Epithelial cell of proximal tubule (primary cell): ENCODE results near the gene ROR2. TPM values are rescaled to one million over a fixed set of nuclear protein-coding genes. Genes with fewer than 3 reads are reported as not detected.

Experiments
- DNase-seq: peaks from one replicate; pipeline ENCODE4 v3.0.0-alpha.2; 2011; ENCODE audit warnings: low read depth
- H3K4me3 ChIP-seq: 2 replicates; pipeline ENCODE4 v1.5.1; 2011; ENCODE audit warnings: low read depth, mild to moderate bottlenecking, low read length
- total RNA-seq: library from RNA; depleted of rRNA; stranded (reverse); fragments of >200 nt; gene quantifications from 2 replicates; pipeline ENCODE4 v1.2.3, GENCODE V29; 2015
- TF ChIP-seq, protein P1 (sequence below): conservative IDR thresholded peaks from 2 replicates; pipeline ENCODE4 v1.5.1; 2012; ENCODE audit warnings: low read depth, mild to moderate bottlenecking, low read length

Gene ROR2
- total RNA-seq, 1 donor from 2014 or later: 3.1 TPM

DNA sequence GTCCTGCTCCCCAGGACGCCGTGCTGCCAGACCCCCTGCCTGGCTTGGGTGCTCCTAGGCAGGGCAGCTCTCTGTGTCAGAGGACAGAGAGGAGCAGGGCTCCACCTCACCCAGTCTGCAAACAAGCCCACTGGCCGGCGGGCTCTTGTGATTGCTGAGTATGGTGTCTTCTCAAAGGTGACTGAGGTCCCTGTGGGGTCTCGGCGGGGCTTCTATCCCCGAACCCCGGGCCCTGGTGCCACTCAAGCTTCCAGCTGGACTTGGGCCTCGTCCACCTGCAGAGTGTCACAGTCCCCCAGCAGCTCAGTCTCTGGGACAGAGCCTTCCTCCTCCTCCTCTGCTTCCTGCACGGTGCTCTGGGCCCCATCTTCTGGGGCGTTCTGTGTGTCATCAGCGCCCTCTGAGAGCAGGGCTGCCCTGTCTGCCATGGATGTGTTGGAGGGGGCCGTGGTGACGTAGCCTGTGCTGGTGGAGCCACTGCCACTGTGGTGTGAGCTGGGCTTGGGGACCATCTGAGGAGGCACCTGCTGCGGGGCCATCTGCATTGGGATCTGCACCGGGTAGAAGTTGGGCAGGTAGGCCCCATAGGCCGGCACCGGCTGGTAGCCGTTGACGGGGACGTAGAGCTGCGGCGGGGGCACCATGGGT lies 226.5 kb downstream of the ROR2 start:
- TF ChIP-seq, protein P1, sequence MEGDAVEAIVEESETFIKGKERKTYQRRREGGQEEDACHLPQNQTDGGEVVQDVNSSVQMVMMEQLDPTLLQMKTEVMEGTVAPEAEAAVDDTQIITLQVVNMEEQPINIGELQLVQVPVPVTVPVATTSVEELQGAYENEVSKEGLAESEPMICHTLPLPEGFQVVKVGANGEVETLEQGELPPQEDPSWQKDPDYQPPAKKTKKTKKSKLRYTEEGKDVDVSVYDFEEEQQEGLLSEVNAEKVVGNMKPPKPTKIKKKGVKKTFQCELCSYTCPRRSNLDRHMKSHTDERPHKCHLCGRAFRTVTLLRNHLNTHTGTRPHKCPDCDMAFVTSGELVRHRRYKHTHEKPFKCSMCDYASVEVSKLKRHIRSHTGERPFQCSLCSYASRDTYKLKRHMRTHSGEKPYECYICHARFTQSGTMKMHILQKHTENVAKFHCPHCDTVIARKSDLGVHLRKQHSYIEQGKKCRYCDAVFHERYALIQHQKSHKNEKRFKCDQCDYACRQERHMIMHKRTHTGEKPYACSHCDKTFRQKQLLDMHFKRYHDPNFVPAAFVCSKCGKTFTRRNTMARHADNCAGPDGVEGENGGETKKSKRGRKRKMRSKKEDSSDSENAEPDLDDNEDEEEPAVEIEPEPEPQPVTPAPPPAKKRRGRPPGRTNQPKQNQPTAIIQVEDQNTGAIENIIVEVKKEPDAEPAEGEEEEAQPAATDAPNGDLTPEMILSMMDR: no peak
- no peak for DNase-seq
- H3K4me3 ChIP-seq: no peak overlapping the region

DNA sequence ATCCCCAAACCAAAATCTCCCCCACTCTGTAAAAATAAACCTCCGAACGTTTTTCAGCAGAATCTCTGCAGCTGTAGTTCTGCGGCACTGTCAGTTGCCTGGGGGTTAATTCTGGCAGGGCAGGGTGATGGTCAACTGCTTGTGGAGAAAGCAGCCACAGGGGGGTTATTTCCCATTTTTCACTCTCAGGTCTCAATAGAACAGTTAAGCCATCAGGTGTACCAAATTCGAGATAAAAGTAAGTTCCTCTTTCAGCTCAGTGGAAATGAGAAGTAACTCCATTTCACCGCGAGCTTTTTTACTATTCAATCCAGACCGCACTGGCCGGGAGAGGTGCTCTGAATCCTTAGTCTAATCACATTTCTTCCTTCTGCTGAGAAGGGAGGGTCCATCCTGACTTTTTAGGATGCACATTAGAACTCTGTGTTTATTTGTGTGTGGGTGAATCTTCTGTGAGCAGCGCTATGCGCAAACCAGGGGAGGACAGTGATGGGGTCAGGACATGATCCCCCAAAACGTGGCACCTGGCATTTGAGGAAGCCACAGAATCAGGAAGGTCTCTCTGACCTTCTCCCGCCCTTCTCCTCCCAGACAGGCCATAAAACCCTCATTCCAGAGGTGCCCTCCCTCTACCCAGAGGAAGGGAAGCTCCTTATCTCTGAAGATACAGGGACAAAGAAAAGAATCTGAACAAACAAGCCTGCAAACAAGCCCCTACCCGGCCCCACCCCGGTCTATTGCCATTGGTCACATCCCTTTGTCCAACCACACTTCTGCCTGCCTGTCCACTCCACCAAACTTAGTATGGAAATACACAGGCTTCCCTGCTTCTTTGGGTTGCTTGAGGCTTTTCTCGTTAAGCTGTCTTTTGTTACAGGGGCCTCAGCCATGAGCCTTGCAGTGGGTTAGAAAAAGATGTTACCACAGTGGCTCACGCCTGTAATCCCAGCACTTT lies 229.0 kb downstream of the ROR2 start:
- TF ChIP-seq, protein P1: no peak
- H3K4me3 ChIP-seq: no peak overlapping the region
- no peak for DNase-seq

DNA sequence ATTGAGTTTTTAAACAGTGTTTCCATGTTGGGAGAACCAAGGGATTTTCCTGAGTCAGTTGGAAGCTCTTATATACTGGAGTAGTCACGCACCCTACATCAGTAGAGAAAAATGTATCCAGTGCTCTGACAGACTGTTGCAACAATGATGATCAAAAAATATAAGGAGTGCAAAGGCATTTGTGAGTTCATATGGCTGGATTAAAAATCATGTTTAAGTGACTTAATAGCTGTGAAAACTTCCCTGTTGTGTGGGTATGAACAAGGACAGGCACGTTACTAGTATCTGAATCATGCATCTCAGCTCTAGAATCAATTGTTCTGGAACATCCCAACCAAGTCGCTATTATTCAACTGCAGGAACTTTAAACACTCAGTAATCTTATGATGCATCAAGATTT lies 229.7 kb downstream of the ROR2 start:
- TF ChIP-seq, protein P1: no peak
- DNase-seq: no peak
- H3K4me3 ChIP-seq: no peak overlapping the region

DNA sequence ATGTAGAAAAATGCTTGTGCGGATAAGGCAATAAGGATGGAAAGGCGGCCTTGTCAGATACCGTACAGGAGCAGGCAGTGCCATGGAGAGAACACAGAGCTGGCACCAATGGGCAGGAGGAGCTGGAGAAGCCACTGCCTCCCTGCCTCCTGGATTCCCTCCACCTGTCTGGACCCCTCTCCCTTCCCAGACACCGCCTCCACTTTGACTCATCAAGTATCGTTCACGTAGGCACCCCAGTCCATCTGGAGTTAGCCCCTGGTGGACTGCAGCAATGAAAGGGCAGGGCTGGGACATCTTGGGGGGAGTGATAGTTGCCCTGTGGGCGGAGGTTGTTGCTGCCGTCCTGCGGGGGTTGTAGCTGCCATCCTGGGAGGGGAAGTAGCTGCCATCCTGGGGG lies 232.0 kb downstream of the ROR2 start:
- DNase-seq: no peak
- TF ChIP-seq, protein P1: no peak
- no peak overlapping the region for H3K4me3 ChIP-seq

DNA sequence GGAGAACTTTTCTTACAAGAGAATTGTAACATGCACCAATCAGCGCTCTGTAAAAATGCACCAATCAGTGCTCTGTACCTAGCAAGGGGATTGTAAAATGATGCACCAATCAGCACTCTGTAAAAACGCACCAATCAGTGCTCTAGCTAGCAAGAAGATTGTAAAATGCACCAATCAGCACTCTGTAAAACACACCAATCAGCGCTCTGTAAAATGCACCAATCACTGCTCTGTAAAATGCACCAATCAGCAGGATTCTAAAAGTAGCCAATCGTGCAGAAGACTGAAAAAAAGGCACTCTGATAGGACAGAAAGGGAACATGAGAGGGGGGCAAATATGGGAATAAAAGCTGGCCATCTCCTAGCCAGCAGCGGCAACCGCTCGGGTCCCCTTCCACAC lies 233.2 kb downstream of the ROR2 start:
- no peak overlapping the region for H3K4me3 ChIP-seq
- TF ChIP-seq, protein P1: no peak
- no peak for DNase-seq

DNA sequence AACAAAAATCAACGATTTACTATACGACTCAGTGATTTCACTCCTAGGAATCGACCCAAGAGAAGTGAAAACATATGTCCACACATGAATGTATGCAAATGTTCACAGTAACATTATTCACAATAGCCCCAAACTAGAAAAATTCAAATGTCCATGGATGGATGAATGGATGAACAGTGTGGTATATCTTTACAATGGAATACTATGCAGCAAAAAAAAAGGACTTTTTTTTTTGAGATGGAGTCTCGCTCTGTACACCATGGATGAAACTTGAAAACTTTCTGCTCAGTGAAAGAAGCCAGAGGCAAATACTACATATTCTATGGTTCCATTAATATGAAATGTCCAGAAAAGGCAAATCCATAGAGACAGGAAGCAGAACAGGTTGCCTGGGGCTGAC lies 233.8 kb downstream of the ROR2 start:
- no peak for DNase-seq
- no peak overlapping the region for H3K4me3 ChIP-seq
- TF ChIP-seq, protein P1: no peak
